ENCODE results near the gene FOXL1. TPM values are rescaled to one million over a fixed set of nuclear protein-coding genes. Genes with fewer than 3 reads are reported as not detected.

FOXL1 gene
- total RNA-seq, 1 experiment from 2014 or later = 7.5 TPM

DNA sequence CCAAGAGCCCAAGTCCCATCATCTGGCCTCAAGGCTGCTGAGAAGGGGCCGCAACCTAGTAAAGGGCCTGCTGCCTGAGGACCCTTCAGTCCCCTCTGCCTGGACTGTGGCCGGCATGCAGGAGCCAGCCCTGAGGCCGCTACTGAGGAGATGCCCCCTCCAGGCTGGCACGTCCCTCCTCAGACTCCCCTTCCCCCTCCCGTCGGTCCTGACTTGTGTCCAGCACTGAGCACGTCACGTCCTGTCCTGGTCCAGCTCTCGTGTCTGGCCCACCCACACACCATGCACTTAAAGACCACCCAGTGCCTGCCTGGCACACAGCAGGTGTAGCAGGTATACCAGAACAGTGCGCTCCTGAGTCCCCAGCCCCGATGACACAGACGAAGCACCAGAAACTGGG, 32.9 kb upstream of the FOXL1 start:
- no TSS peak for BruUV-seq (replicated peaks)

More for the DNA sequence above, 32.9 kb upstream of the FOXL1 start:
- ATAC-seq (no peak), DNase-seq (ENCODE audit: low read depth, low spot score) (no peak)
- no peak overlapping the region for H3K27ac ChIP-seq (ENCODE audit: low read depth, low read length)
- TF ChIP-seq REST (IDR thresholded peaks at IDR 0.05; ENCODE audit: low read depth) = no peak
- no peak for TF ChIP-seq EZH2phosphoT487 (IDR thresholded peaks at IDR 0.05; ENCODE audit: borderline replicate concordance)
- no peak for TF ChIP-seq ZNF274 (IDR thresholded peaks at IDR 0.05; ENCODE audit: low read depth, low read length)
- TF ChIP-seq FOSL1 (IDR thresholded peaks at IDR 0.05; ENCODE audit: low read depth) = no peak
- TF ChIP-seq ZFX (IDR thresholded peaks at IDR 0.05) = no peak
- TF ChIP-seq, protein P1, sequence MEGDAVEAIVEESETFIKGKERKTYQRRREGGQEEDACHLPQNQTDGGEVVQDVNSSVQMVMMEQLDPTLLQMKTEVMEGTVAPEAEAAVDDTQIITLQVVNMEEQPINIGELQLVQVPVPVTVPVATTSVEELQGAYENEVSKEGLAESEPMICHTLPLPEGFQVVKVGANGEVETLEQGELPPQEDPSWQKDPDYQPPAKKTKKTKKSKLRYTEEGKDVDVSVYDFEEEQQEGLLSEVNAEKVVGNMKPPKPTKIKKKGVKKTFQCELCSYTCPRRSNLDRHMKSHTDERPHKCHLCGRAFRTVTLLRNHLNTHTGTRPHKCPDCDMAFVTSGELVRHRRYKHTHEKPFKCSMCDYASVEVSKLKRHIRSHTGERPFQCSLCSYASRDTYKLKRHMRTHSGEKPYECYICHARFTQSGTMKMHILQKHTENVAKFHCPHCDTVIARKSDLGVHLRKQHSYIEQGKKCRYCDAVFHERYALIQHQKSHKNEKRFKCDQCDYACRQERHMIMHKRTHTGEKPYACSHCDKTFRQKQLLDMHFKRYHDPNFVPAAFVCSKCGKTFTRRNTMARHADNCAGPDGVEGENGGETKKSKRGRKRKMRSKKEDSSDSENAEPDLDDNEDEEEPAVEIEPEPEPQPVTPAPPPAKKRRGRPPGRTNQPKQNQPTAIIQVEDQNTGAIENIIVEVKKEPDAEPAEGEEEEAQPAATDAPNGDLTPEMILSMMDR (IDR thresholded peaks at IDR 0.05 in 2 of 3, conservative IDR thresholded peaks at IDR 0.05 in 1 of 3; ENCODE audit: borderline replicate concordance in 1 of 3, insufficient read depth in 1 of 3, low read depth in 2 of 3, low read length in 2 of 3) = no peak
- TF ChIP-seq JUND (IDR thresholded peaks at IDR 0.05) = no peak
- no peak for TF ChIP-seq POLR2AphosphoS5 (IDR thresholded peaks at IDR 0.05; ENCODE audit: low read depth, low read length)
- no peak for TF ChIP-seq MAX (IDR thresholded peaks at IDR 0.05)
- no peak for TF ChIP-seq SRF (IDR thresholded peaks at IDR 0.05; ENCODE audit: low read depth)
- TF ChIP-seq ELF1 (IDR thresholded peaks at IDR 0.05; ENCODE audit: borderline replicate concordance, low read depth) = no peak
- no peak for TF ChIP-seq YY1 (IDR thresholded peaks at IDR 0.05; ENCODE audit: extremely low read depth, insufficient replicate concordance, low read depth, low read length)
- TF ChIP-seq EGR1 (IDR thresholded peaks at IDR 0.05; ENCODE audit: low read depth) = no peak
- peaks cover 30 to 47% of the 10 kb centered on the region in 2 experiments; a peak in 3 of 4 replicates for H3K36me3 ChIP-seq (ENCODE audit: control insufficient read depth in 1 of 2, insufficient read depth in 2 of 2, low read length in 2 of 2)
- no peaks in the 10 kb centered on the region for H3K4me1 ChIP-seq (ENCODE audit: control insufficient read depth in 1 of 2, insufficient read depth in 2 of 2, low read length in 2 of 2)
- intact Hi-C loops (cut with micrococcal nuclease) = no loop called here
- H3K9me2 ChIP-seq (ENCODE audit: insufficient read depth) = no peaks in the 10 kb centered on the region
- H3K79me2 ChIP-seq (ENCODE audit: insufficient read depth, low read length) = no peaks in the 10 kb centered on the region
- H3K9me3 ChIP-seq (ENCODE audit: control insufficient read depth in 1 of 2, insufficient read depth in 1 of 2, low read depth in 1 of 2, low read length in 2 of 2) = no peaks in the 10 kb centered on the region
- no peaks in the 10 kb centered on the region for H4K20me1 ChIP-seq (ENCODE audit: insufficient read depth)
- CTCF ChIA-PET = no interaction called here
- POLR2A ChIA-PET = no interaction called here
- RAD21 ChIA-PET (ENCODE audit: low non-redundant PET in 1 of 2, low total read pairs in 2 of 2, uncharacterized antibody in 2 of 2, unreplicated experiment in 2 of 2) = interaction anchor here in 1 of 2 experiments (0.5 kb wide), 1 partner anchor 530 kb away, joined by 3 read pairs; no protein-coding TSS in a partner anchor
- H3K4me3 ChIP-seq (replicated peaks in 1 of 2; ENCODE audit: low read depth in 1 of 2, low read length in 2 of 2) = no peak overlapping the region
- no peak overlapping the region for H3K9ac ChIP-seq (ENCODE audit: low read length)
- no peak overlapping the region for H2AFZ ChIP-seq (ENCODE audit: low read depth, low read length, poor library complexity, severe bottlenecking)
- no peaks in the 10 kb centered on the region for H3K27me3 ChIP-seq (ENCODE audit: insufficient read depth, low read length)
- no peak overlapping the region for H3K4me2 ChIP-seq (ENCODE audit: low read length)

All from HCT116 (cell line).